ELF-1 (cell line): ENCODE results near the gene CCR7.

Source experiments
- DNase-seq: peaks from one replicate; pipeline ENCODE4 v3.0.0-alpha.2; 2016; ENCODE audit warnings: low read depth, low spot score

The CCR7 gene

GRCh38 chr17:40564883-40565768 lies at the start of gene CCR7:
TSS of gene CCR7 (minus strand) at chr17:40565472. CDS start at chr17:40565409, 63 bp downstream.
- no peak for DNase-seq

- DNase-seq, result no peak
These were observed 49.3 kb upstream of the CCR7 start for GRCh38 chr17:40614431-40615067.

- no peak for DNase-seq
These were observed 48.3 kb upstream of the CCR7 start for GRCh38 chr17:40613467-40614154.

- DNase-seq, result no peak
These were observed 47.5 kb upstream of the CCR7 start for GRCh38 chr17:40612599-40613244.

- no peak for DNase-seq
These were observed 46.7 kb upstream of the CCR7 start for GRCh38 chr17:40611840-40612474.

- DNase-seq, result no peak
These were observed 45.1 kb upstream of the CCR7 start for GRCh38 chr17:40610359-40610758.

GRCh38 chr17:40608061-40608581 lies 42.8 kb upstream of the CCR7 start:
- DNase-seq, result no peak

- DNase-seq, result peak; percentile 33
These were observed 42.4 kb upstream of the CCR7 start for GRCh38 chr17:40607641-40608040.

- peak; percentile 54 for DNase-seq
These were observed 41.5 kb upstream of the CCR7 start for GRCh38 chr17:40606548-40607353.

GRCh38 chr17:40605306-40605705 lies 40.0 kb upstream of the CCR7 start:
- DNase-seq, result no peak

GRCh38 chr17:40604327-40605080 lies 39.2 kb upstream of the CCR7 start:
- DNase-seq, result no peak

- DNase-seq, result peak; percentile 32
These were observed 37.5 kb upstream of the CCR7 start for GRCh38 chr17:40602445-40603443.

GRCh38 chr17:40600486-40601046 lies 35.3 kb upstream of the CCR7 start:
- DNase-seq, result no peak

GRCh38 chr17:40599468-40599763 lies 34.1 kb upstream of the CCR7 start:
- no peak for DNase-seq

GRCh38 chr17:40598619-40599467 lies 33.6 kb upstream of the CCR7 start:
- DNase-seq, result no peak

- no peak for DNase-seq
These were observed 33.0 kb upstream of the CCR7 start for GRCh38 chr17:40598301-40598618.

GRCh38 chr17:40597556-40598300 lies 32.5 kb upstream of the CCR7 start:
- no peak for DNase-seq
